HUES6 (cell line): ENCODE data around the gene WDR82.

Experiments
- H3K27ac ChIP-seq: 2 replicates; pipeline ENCODE4 v1.7.0; 2013; ENCODE audit warnings: low read depth, mild to moderate bottlenecking, low read length, inconsistent platforms
- H3K27me3 ChIP-seq: 2 replicates; pipeline ENCODE4 v1.6.1; 2013; ENCODE audit warnings: low read length; ENCODE audit not compliant: control insufficient read depth, insufficient read depth
- H3K36me3 ChIP-seq: 2 replicates; pipeline ENCODE4 v1.6.1; 2013; ENCODE audit warnings: low read length; ENCODE audit not compliant: control insufficient read depth, insufficient read depth
- H3K4me1 ChIP-seq: 2 replicates; pipeline ENCODE4 v1.6.1; 2013; ENCODE audit warnings: low read length; ENCODE audit not compliant: control insufficient read depth, insufficient read depth
- H3K4me3 ChIP-seq: 2 replicates; pipeline ENCODE4 v1.5.1; 2013; ENCODE audit warnings: low read depth, low read length
- H3K9ac ChIP-seq: one replicate; pipeline ENCODE4 v1.6.1; 2013; ENCODE audit warnings: mild to moderate bottlenecking, low read length
- H3K9me3 ChIP-seq: 2 replicates; pipeline ENCODE4 v1.6.1; 2013; ENCODE audit warnings: low read depth, low read length; ENCODE audit not compliant: control insufficient read depth, insufficient read depth

The WDR82 gene

GRCh38 chr3:52268036-52268435, 10.4 kb downstream of the WDR82 start:
- H3K4me1 ChIP-seq, result no peaks in the 10 kb centered on the region
- no peak overlapping the region for H3K9ac ChIP-seq
- H3K27ac ChIP-seq, result no peak overlapping the region
- H3K4me3 ChIP-seq, result no peak overlapping the region
- no peaks in the 10 kb centered on the region for H3K9me3 ChIP-seq
- no peaks in the 10 kb centered on the region for H3K27me3 ChIP-seq
- H3K36me3 ChIP-seq, result peaks cover 88% of the 10 kb centered on the region

GRCh38 chr3:52265387-52265786, 13.1 kb downstream of the WDR82 start:
- peaks cover 97% of the 10 kb centered on the region for H3K36me3 ChIP-seq
- no peak overlapping the region for H3K9ac ChIP-seq
- H3K9me3 ChIP-seq, result no peaks in the 10 kb centered on the region

GRCh38 chr3:52262447-52262846, 16.0 kb downstream of the WDR82 start:
- H3K4me1 ChIP-seq, result no peaks in the 10 kb centered on the region
- H3K27ac ChIP-seq, result no peak overlapping the region
- no peak overlapping the region for H3K9ac ChIP-seq
- H3K36me3 ChIP-seq, result peaks cover 96% of the 10 kb centered on the region
- H3K27me3 ChIP-seq, result no peaks in the 10 kb centered on the region
- H3K9me3 ChIP-seq, result no peaks in the 10 kb centered on the region
- H3K4me3 ChIP-seq, result no peak overlapping the region

More at GRCh38 chr3:52265387-52265786, 13.1 kb downstream of the WDR82 start:
- H3K4me3 ChIP-seq, result no peak overlapping the region
- H3K27me3 ChIP-seq, result no peaks in the 10 kb centered on the region
- H3K27ac ChIP-seq, result no peak overlapping the region
- no peaks in the 10 kb centered on the region for H3K4me1 ChIP-seq

- peaks cover 97% of the 10 kb centered on the region for H3K36me3 ChIP-seq
- H3K27ac ChIP-seq, result no peak overlapping the region
- H3K4me3 ChIP-seq, result no peak overlapping the region
- H3K9me3 ChIP-seq, result no peaks in the 10 kb centered on the region
- H3K27me3 ChIP-seq, result no peaks in the 10 kb centered on the region
- H3K9ac ChIP-seq, result no peak overlapping the region
- no peaks in the 10 kb centered on the region for H3K4me1 ChIP-seq
These were observed 19.0 kb downstream of the WDR82 start for GRCh38 chr3:52259448-52259847.

- Histone ChIP-seq H3K27me3 (no peaks in the 10 kb centered on the region), H3K9me3 (no peaks in the 10 kb centered on the region), H3K27ac (no peak overlapping the region), H3K4me1 (no peaks in the 10 kb centered on the region), H3K4me3 (no peak overlapping the region), H3K9ac (no peak overlapping the region), H3K36me3 (peaks cover 97% of the 10 kb centered on the region)
These were observed 19.4 kb downstream of the WDR82 start for GRCh38 chr3:52259035-52259434.

- no peak overlapping the region for H3K9ac ChIP-seq
- H3K36me3 ChIP-seq, result peaks cover 97% of the 10 kb centered on the region
- H3K9me3 ChIP-seq, result no peaks in the 10 kb centered on the region
- H3K27me3 ChIP-seq, result no peaks in the 10 kb centered on the region
- H3K27ac ChIP-seq, result no peak overlapping the region
- no peaks in the 10 kb centered on the region for H3K4me1 ChIP-seq
- no peak overlapping the region for H3K4me3 ChIP-seq
These were observed 20.5 kb downstream of the WDR82 start for GRCh38 chr3:52257911-52258310.

GRCh38 chr3:52256622-52257021, 21.8 kb downstream of the WDR82 start:
- Histone ChIP-seq H3K27me3 (no peaks in the 10 kb centered on the region), H3K4me3 (no peak overlapping the region), H3K36me3 (peaks cover 95% of the 10 kb centered on the region), H3K9me3 (no peaks in the 10 kb centered on the region), H3K27ac (no peak overlapping the region), H3K4me1 (no peaks in the 10 kb centered on the region), H3K9ac (no peak overlapping the region)

GRCh38 chr3:52256159-52256558, 22.3 kb downstream of the WDR82 start:
- Histone ChIP-seq H3K4me3 (no peak overlapping the region), H3K27me3 (no peaks in the 10 kb centered on the region), H3K27ac (no peak overlapping the region), H3K9me3 (no peaks in the 10 kb centered on the region), H3K36me3 (peaks cover 94% of the 10 kb centered on the region), H3K9ac (no peak overlapping the region), H3K4me1 (no peaks in the 10 kb centered on the region)

- Histone ChIP-seq H3K9me3 (no peaks in the 10 kb centered on the region), H3K27ac (no peak overlapping the region), H3K36me3 (peaks cover 88% of the 10 kb centered on the region), H3K9ac (no peak overlapping the region), H3K4me1 (no peaks in the 10 kb centered on the region), H3K4me3 (no peak overlapping the region), H3K27me3 (no peaks in the 10 kb centered on the region)
These were observed 23.8 kb downstream of the WDR82 start for GRCh38 chr3:52254608-52255007.

- peaks cover 85% of the 10 kb centered on the region for H3K36me3 ChIP-seq
These were observed 24.8 kb downstream of the WDR82 start for GRCh38 chr3:52253314-52254304.

GRCh38 chr3:52250122-52250521, 28.3 kb downstream of the WDR82 start:
- Histone ChIP-seq H3K27ac (no peak overlapping the region), H3K9me3 (no peaks in the 10 kb centered on the region), H3K36me3 (peaks cover 50% of the 10 kb centered on the region), H3K4me1 (peaks cover 7% of the 10 kb centered on the region; the same call in 1 of the 2 replicates), H3K4me3 (no peak overlapping the region), H3K9ac (no peak overlapping the region), H3K27me3 (peaks cover 21% of the 10 kb centered on the region)

More at GRCh38 chr3:52253314-52254304, 24.8 kb downstream of the WDR82 start:
- Histone ChIP-seq H3K9ac (no peak overlapping the region), H3K9me3 (no peaks in the 10 kb centered on the region), H3K4me1 (no peaks in the 10 kb centered on the region), H3K27ac (no peak overlapping the region), H3K4me3 (no peak overlapping the region), H3K27me3 (no peaks in the 10 kb centered on the region)
